Endothelial cell of umbilical vein (primary cell): Measurements from ENCODE around the gene RELN.

Experiments
- CTCF ChIP-seq, 2 donors: IDR thresholded peaks; 1 replicate in 1 of 2; 2 replicates in 1 of 2; pipeline ENCODE4 v1.5.1; 2011; ENCODE audit warnings: low read length in 2 of 2, mild to moderate bottlenecking in 2 of 2, moderate library complexity in 2 of 2, control low read depth in 1 of 2, inconsistent platforms in 1 of 2, low read depth in 1 of 2; ENCODE audit not compliant: insufficient read depth in 1 of 2; ENCODE audit errors: extremely low read depth in 1 of 2
- EZH2 ChIP-seq: IDR thresholded peaks from 2 replicates; pipeline ENCODE4 v1.6.1; 2012; ENCODE audit warnings: borderline replicate concordance, low read depth, mild to moderate bottlenecking, moderate library complexity, low read length, inconsistent platforms; ENCODE audit not compliant: severe bottlenecking
- FOS ChIP-seq: IDR thresholded peaks from 2 replicates; pipeline ENCODE4 v1.6.1; 2011; ENCODE audit warnings: mild to moderate bottlenecking, low read length, moderate library complexity, borderline replicate concordance; ENCODE audit not compliant: insufficient read depth
- GATA2 ChIP-seq: IDR thresholded peaks from 2 replicates; pipeline ENCODE4 v1.7.0; 2011; ENCODE audit warnings: low read depth, mild to moderate bottlenecking, moderate library complexity, mixed read lengths, low read length; ENCODE audit not compliant: insufficient read length, insufficient read depth
- MAX ChIP-seq: IDR thresholded peaks from 2 replicates; pipeline ENCODE4 v1.6.1; 2011; ENCODE audit not compliant: insufficient read depth, insufficient read length
- MYC ChIP-seq: IDR thresholded peaks from one replicate; pipeline ENCODE4 v1.6.1; 2011; ENCODE audit warnings: mild to moderate bottlenecking, low read depth, low read length
- POLR2A ChIP-seq: IDR thresholded peaks from 2 replicates; pipeline ENCODE4 v1.6.1; 2012; ENCODE audit warnings: low read depth, mild to moderate bottlenecking, control low read depth, low read length
- POLR2AphosphoS5 ChIP-seq: IDR thresholded peaks from 2 replicates; pipeline ENCODE4 v1.6.1; 2012; ENCODE audit warnings: low read depth, mild to moderate bottlenecking, control low read depth, low read length, moderate library complexity; ENCODE audit not compliant: insufficient read depth

- TF ChIP-seq CTCF (IDR thresholded peaks at IDR 0.05; ENCODE audit: extremely low read depth in 1 of 2, insufficient read depth in 1 of 2, low read depth in 1 of 2, low read length in 2 of 2) (no peak), EZH2 (no peak), POLR2A (no peak), POLR2AphosphoS5 (no peak), FOS (no peak), GATA2 (no peak), MAX (no peak), MYC (no peak)
Observed at GRCh38 chr7:103875718-103876117, 113.7 kb downstream of the RELN start.
